Naive B cell (primary cell): ENCODE measurements around the gene PVR. TPM values are rescaled to one million over a fixed set of nuclear protein-coding genes. Genes with fewer than 3 reads are reported as not detected.
"Not testable (repeated sequence)": the region's sequence is repeated elsewhere in the genome, so short reads cannot be mapped to it uniquely, and the experiment has no call there.

Experiments used
- ATAC-seq, 2 donors: fragments of 150-1000 bp; cut with Tn5 transposase; 2 replicates each; pipeline ENCODE4 v1.10.0; 2021; ENCODE audit warnings: low read depth in 2 of 2, mild to moderate bottlenecking in 2 of 2, moderate library complexity in 2 of 2
- DNase-seq: peaks from one replicate; pipeline ENCODE4 v3.0.0; 2022
- H3K27ac Mint-ChIP-seq, 6 donors: one replicate each; pipeline ENCODE4 v1.8.0; 2020 to 2022; ENCODE audit warnings: mild to moderate bottlenecking in 6 of 6, mixed read lengths in 6 of 6, moderate library complexity in 5 of 6, inconsistent platforms in 2 of 6
- H3K27me3 Mint-ChIP-seq, 3 donors: one replicate each; pipeline ENCODE4 v1.8.0; 2021 to 2022; ENCODE audit warnings: mixed read lengths in 3 of 3, mild to moderate bottlenecking in 1 of 3
- H3K36me3 Mint-ChIP-seq, 2 donors: one replicate each; pipeline ENCODE4 v1.8.0; 2020 to 2022; ENCODE audit warnings: mixed read lengths in 2 of 2, inconsistent platforms in 1 of 2, mild to moderate bottlenecking in 1 of 2
- H3K4me1 Mint-ChIP-seq, 3 donors: one replicate each; pipeline ENCODE4 v1.8.0; 2020 to 2022; ENCODE audit warnings: mixed read lengths in 3 of 3, inconsistent platforms in 1 of 3, mild to moderate bottlenecking in 1 of 3, moderate library complexity in 1 of 3
- H3K4me3 Mint-ChIP-seq, 8 donors: one replicate each; pipeline ENCODE4 v1.8.0; 2020 to 2022; ENCODE audit warnings: mild to moderate bottlenecking in 8 of 8, mixed read lengths in 8 of 8, moderate library complexity in 8 of 8, inconsistent platforms in 2 of 8
- H3K9me3 Mint-ChIP-seq, 7 donors: one replicate each; pipeline ENCODE4 v1.8.0; 2020 to 2022; ENCODE audit warnings: mixed read lengths in 7 of 7, mild to moderate bottlenecking in 5 of 7, inconsistent platforms in 2 of 7, moderate library complexity in 1 of 7
- polyA plus RNA-seq, 6 donors: library from polyadenylated mRNA; unstranded; fragments of 300-500 nt; fragmentation: Illumina TruSeq; gene quantifications; one replicate each; pipeline ENCODE4 v1.2.3, GENCODE V29; 2021; ENCODE audit warnings: low read depth in 6 of 6

Gene PVR
- polyA plus RNA-seq, 6 donors from 2014 or later = not detected

GRCh38 chr19:44675521-44675920, 31.8 kb downstream of the PVR start:
- peak overlapping the region in 1 of 6 donors; percentile 25 for H3K27ac Mint-ChIP-seq
- no peak for DNase-seq
- H3K9me3 Mint-ChIP-seq = peaks cover 0 to 5% (median 0%) of the 10 kb centered on the region in 7 donors
- no peaks in the 10 kb centered on the region for H3K4me1 Mint-ChIP-seq
- no peak overlapping the region for H3K4me3 Mint-ChIP-seq
- H3K36me3 Mint-ChIP-seq = no peaks in the 10 kb centered on the region
- no peak for ATAC-seq
- H3K27me3 Mint-ChIP-seq = peaks cover 12 to 39% (median 18%) of the 10 kb centered on the region in 3 donors

GRCh38 chr19:44677019-44677811, 33.5 kb downstream of the PVR start:
- Mint-ChIP-seq H3K4me1 (no peaks in the 10 kb centered on the region), H3K9me3 (peaks cover 0 to 4% (median 0%) of the 10 kb centered on the region in 7 donors), H3K36me3 (no peaks in the 10 kb centered on the region), H3K27me3 (peaks cover 12 to 45% (median 28%) of the 10 kb centered on the region in 3 donors), H3K27ac (peak overlapping the region in 1 of 6 donors; percentile 91), H3K4me3 (no peak overlapping the region)
- ATAC-seq = no peak
- no peak for DNase-seq

- no peak for DNase-seq
- peaks cover 6 to 11% (median 11%) of the 10 kb centered on the region in 3 donors for H3K4me1 Mint-ChIP-seq
Measured at GRCh38 chr19:44680536-44680935, 36.8 kb downstream of the PVR start.

GRCh38 chr19:44681992-44682790, 38.5 kb downstream of the PVR start:
- H3K27me3 Mint-ChIP-seq = peaks cover 8 to 51% (median 50%) of the 10 kb centered on the region in 3 donors
- peaks cover 0 to under 1% (median 0%) of the 10 kb centered on the region in 7 donors for H3K9me3 Mint-ChIP-seq
- no peak overlapping the region for H3K27ac Mint-ChIP-seq
- H3K36me3 Mint-ChIP-seq = no peaks in the 10 kb centered on the region
- no peak overlapping the region for H3K4me3 Mint-ChIP-seq
- H3K4me1 Mint-ChIP-seq = peaks cover 8 to 20% (median 11%) of the 10 kb centered on the region in 3 donors
- no peak for ATAC-seq
- no peak for DNase-seq

More at GRCh38 chr19:44680536-44680935, 36.8 kb downstream of the PVR start:
- no peak overlapping the region for H3K27ac Mint-ChIP-seq
- peak overlapping the region in 1 of 8 donors; percentile 5 for H3K4me3 Mint-ChIP-seq
- H3K9me3 Mint-ChIP-seq = peaks cover 0 to 2% (median 0%) of the 10 kb centered on the region in 7 donors
- H3K36me3 Mint-ChIP-seq = no peaks in the 10 kb centered on the region
- peaks cover 12 to 52% (median 43%) of the 10 kb centered on the region in 3 donors for H3K27me3 Mint-ChIP-seq
- ATAC-seq = no peak

- H3K36me3 Mint-ChIP-seq = no peaks in the 10 kb centered on the region
- peak overlapping the region in 2 of 6 donors; percentile 0 to 49 for H3K27ac Mint-ChIP-seq
- H3K9me3 Mint-ChIP-seq = no peaks in the 10 kb centered on the region
- peaks cover 7 to 54% (median 53%) of the 10 kb centered on the region in 3 donors for H3K27me3 Mint-ChIP-seq
- no peak overlapping the region for H3K4me3 Mint-ChIP-seq
- DNase-seq (no peak), ATAC-seq (no peak)
- peaks cover 8 to 20% (median 11%) of the 10 kb centered on the region in 3 donors for H3K4me1 Mint-ChIP-seq
Measured at GRCh38 chr19:44682807-44683206, 39.1 kb downstream of the PVR start.

- DNase-seq = no peak
- peaks cover 8 to 20% (median 11%) of the 10 kb centered on the region in 3 donors for H3K4me1 Mint-ChIP-seq
- no peak for ATAC-seq
- H3K36me3 Mint-ChIP-seq = no peaks in the 10 kb centered on the region
- peak overlapping the region in 1 of 6 donors; percentile 87 for H3K27ac Mint-ChIP-seq
- peaks cover 7 to 55% (median 54%) of the 10 kb centered on the region in 3 donors for H3K27me3 Mint-ChIP-seq
- H3K4me3 Mint-ChIP-seq = no peak overlapping the region
- no peaks in the 10 kb centered on the region for H3K9me3 Mint-ChIP-seq
Measured at GRCh38 chr19:44683434-44684210, 39.9 kb downstream of the PVR start.

- not testable (repeated sequence) for DNase-seq
- peak overlapping the region in 1 of 6 donors; percentile 6 for H3K27ac Mint-ChIP-seq
Measured at GRCh38 chr19:44684396-44684795, 40.7 kb downstream of the PVR start.

GRCh38 chr19:44684892-44685863, 41.5 kb downstream of the PVR start:
- peaks cover 2 to 54% (median 54%) of the 10 kb centered on the region in 3 donors for H3K27me3 Mint-ChIP-seq
- peak overlapping the region in 3 of 8 donors; percentile 7 to 52 (median 32) for H3K4me3 Mint-ChIP-seq
- DNase-seq = peak; percentile 14
- H3K27ac Mint-ChIP-seq = no peak overlapping the region
- ATAC-seq = peak; percentile 13 to 32
- H3K36me3 Mint-ChIP-seq = no peaks in the 10 kb centered on the region
- H3K4me1 Mint-ChIP-seq = peaks cover 19 to 30% (median 25%) of the 10 kb centered on the region in 3 donors
- H3K9me3 Mint-ChIP-seq = no peaks in the 10 kb centered on the region

More at GRCh38 chr19:44684396-44684795, 40.7 kb downstream of the PVR start:
- not testable (repeated sequence) for H3K36me3 Mint-ChIP-seq, H3K4me3 Mint-ChIP-seq, ATAC-seq, H3K9me3 Mint-ChIP-seq
- H3K27me3 Mint-ChIP-seq = peaks cover 7 to 56% (median 51%) of the 10 kb centered on the region in 3 donors
- H3K4me1 Mint-ChIP-seq = peaks cover 12 to 25% (median 17%) of the 10 kb centered on the region in 3 donors

GRCh38 chr19:44685877-44686276, 42.2 kb downstream of the PVR start:
- DNase-seq = no peak
- peak; percentile 46 to 48 for ATAC-seq
- Mint-ChIP-seq H3K27me3 (peaks cover 0 to 49% (median 47%) of the 10 kb centered on the region in 3 donors), H3K27ac (no peak overlapping the region), H3K9me3 (no peaks in the 10 kb centered on the region), H3K36me3 (no peaks in the 10 kb centered on the region), H3K4me1 (peaks cover 19 to 30% (median 25%) of the 10 kb centered on the region in 3 donors), H3K4me3 (peak overlapping the region in 1 of 8 donors; percentile 6)

- H3K4me3 Mint-ChIP-seq = peak overlapping the region in 1 of 8 donors; percentile 75
- no peaks in the 10 kb centered on the region for H3K36me3 Mint-ChIP-seq
- DNase-seq (no peak), ATAC-seq (no peak)
- H3K9me3 Mint-ChIP-seq = no peaks in the 10 kb centered on the region
- no peak overlapping the region for H3K27ac Mint-ChIP-seq
- peaks cover 20 to 36% (median 27%) of the 10 kb centered on the region in 3 donors for H3K4me1 Mint-ChIP-seq
- H3K27me3 Mint-ChIP-seq = peaks cover 0 to 44% (median 42%) of the 10 kb centered on the region in 3 donors
Measured at GRCh38 chr19:44686896-44687295, 43.2 kb downstream of the PVR start.

GRCh38 chr19:44687888-44688287, 44.2 kb downstream of the PVR start:
- Mint-ChIP-seq H3K9me3 (no peaks in the 10 kb centered on the region), H3K27ac (no peak overlapping the region), H3K4me1 (peaks cover 24 to 46% (median 35%) of the 10 kb centered on the region in 3 donors), H3K36me3 (no peaks in the 10 kb centered on the region), H3K4me3 (no peak overlapping the region), H3K27me3 (peaks cover 0 to 42% (median 38%) of the 10 kb centered on the region in 3 donors)
- ATAC-seq (no peak), DNase-seq (no peak)
